Posterior cingulate gyrus (tissue), 11 donors: ENCODE results near the gene ADAMTS13.
"Not testable (repeated sequence)": the region's sequence is repeated elsewhere in the genome, so short reads cannot be mapped to it uniquely, and the experiment has no call there.

ENCODE experiments used
- DNase-seq, 10 donors: peaks; one replicate each; pipeline versions ENCODE4 v3.0.0 to v3.0.0-alpha.2; 2020 to 2021; ENCODE audit warnings: mixed read lengths in 3 of 10
- intact Hi-C: fragments of 100-400 bp; cut with DNase I; formaldehyde crosslinking; loops from one replicate; pipeline ENCODE4 v1.15.1; 2023

Gene ADAMTS13

GRCh38 chr9:133448487-133448972 lies 26.4 kb downstream of the ADAMTS13 start:
- intact Hi-C loops = no loop called here

GRCh38 chr9:133449760-133450159 lies 27.6 kb downstream of the ADAMTS13 start:
- intact Hi-C loops = no loop called here
- DNase-seq = peak in 1 of 10 donors; percentile 78

More at GRCh38 chr9:133448487-133448972, 26.4 kb downstream of the ADAMTS13 start:
- DNase-seq = peak in 1 of 10 donors; percentile 83

DNA sequence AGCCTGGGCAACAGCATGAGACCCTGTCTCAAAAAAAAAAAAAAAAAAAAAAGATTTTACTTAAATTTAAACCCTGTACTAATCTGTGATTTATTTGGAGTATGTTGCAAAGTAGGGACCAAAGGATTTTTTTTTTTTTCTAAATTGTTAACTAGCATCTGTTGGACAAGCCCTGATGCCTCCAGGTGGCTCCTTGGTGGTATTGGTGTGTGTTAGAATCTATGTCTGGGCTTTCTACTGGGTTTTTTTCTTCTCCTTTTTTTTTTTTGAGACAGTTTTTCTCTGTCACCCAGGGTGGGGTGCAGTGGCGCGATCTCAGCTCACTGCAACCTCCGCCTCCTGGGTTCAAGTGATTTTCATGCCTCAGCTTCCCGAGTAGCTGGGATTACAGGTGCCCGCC lies 29.7 kb downstream of the ADAMTS13 start:
- intact Hi-C loops, DNase-seq: not testable (repeated sequence)

DNA sequence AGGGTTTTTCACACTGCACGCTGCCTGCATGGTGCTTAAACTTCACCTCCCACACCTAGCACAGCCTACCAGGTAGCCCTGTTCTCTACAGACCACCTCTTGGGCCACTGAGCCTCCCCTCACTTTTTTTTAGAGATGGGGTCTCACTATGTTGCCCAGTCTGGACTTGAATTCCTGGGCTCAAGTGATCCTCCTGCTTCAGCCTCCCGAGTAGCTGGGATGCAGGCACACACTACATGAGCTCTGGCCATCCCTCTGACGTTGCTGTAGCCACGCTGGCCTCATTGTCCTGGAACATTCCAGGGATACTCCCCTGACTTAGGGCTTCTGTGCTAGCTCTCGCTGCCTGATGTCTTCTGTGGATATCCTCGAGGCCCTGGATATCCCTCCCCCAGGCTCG lies 30.4 kb downstream of the ADAMTS13 start:
- DNase-seq = no peak
- intact Hi-C loops = no loop called here

GRCh38 chr9:133453651-133454050 lies 31.5 kb downstream of the ADAMTS13 start:
- peak in 3 of 10 donors; percentile 40 to 84 (median 48) for DNase-seq
- intact Hi-C loops = no loop called here

GRCh38 chr9:133454325-133454724 lies 32.2 kb downstream of the ADAMTS13 start:
- intact Hi-C loops = no loop called here
- peak in 1 of 10 donors; percentile 80 for DNase-seq

DNA sequence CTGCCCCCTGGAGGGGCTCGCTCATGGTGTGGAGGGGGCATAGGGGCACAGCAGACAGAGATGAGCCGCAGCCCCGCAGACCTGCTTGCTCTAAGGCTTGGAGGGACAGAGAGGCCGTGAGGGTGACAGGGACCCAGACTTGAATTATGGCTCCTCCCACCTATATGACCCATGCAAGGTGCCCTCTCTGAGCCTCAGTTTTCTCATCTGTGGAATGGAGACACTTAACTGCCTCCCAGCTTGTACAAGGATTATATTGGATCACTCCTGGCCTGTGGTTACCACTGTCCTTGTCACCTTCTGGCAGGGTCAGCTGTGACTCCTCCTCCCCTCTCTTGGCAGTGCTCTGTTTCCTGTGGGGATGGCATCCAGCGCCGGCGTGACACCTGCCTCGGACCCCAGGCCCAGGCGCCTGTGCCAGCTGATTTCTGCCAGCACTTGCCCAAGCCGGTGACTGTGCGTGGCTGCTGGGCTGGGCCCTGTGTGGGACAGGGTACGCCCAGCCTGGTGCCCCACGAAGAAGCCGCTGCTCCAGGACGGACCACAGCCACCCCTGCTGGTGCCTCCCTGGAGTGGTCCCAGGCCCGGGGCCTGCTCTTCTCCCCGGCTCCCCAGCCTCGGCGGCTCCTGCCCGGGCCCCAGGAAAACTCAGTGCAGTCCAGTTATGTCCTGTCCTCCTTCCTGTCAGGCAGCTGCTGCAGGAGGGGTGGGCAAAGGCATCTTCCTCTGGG lies 32.9 kb downstream of the ADAMTS13 start:
- DNase-seq = peak in 1 of 10 donors; percentile 76
- intact Hi-C loops = no loop called here

GRCh38 chr9:133455936-133456335 lies 33.8 kb downstream of the ADAMTS13 start:
- peak in 1 of 10 donors; percentile 83 for DNase-seq
- intact Hi-C loops = no loop called here

- intact Hi-C loops = no loop called here
- peak in 1 of 10 donors; percentile 62 for DNase-seq
Measured at GRCh38 chr9:133456409-133456808, 34.2 kb downstream of the ADAMTS13 start.

- intact Hi-C loops = no loop called here
- peak in 1 of 10 donors; percentile 71 for DNase-seq
Measured at GRCh38 chr9:133457233-133457632, 35.1 kb downstream of the ADAMTS13 start.

- peak in 1 of 10 donors; percentile 73 for DNase-seq
- intact Hi-C loops = no loop called here
Measured at GRCh38 chr9:133457748-133458147, 35.6 kb downstream of the ADAMTS13 start.

- intact Hi-C loops = no loop called here
Measured at GRCh38 chr9:133458643-133459312, 36.6 kb downstream of the ADAMTS13 start.

GRCh38 chr9:133459476-133460404 lies 37.6 kb downstream of the ADAMTS13 start, which contains the start of gene CACFD1:
Gene CACFD1, plus strand, starts transcription at chr9:133459978. Its CDS starts 89 bp downstream, at chr9:133460067.
- peak; percentile 93 to 99 (median 96) for DNase-seq
- intact Hi-C loops = no loop called here

More at GRCh38 chr9:133458643-133459312, 36.6 kb downstream of the ADAMTS13 start:
- DNase-seq = peak in 1 of 10 donors; percentile 83

GRCh38 chr9:133460405-133461175 lies 38.4 kb downstream of the ADAMTS13 start:
- peak in 3 of 10 donors; percentile 28 to 81 (median 43) for DNase-seq
- intact Hi-C loops = no loop called here

- intact Hi-C loops = no loop called here
- DNase-seq = no peak
Measured at GRCh38 chr9:133461975-133462374, 39.8 kb downstream of the ADAMTS13 start.

- peak in 1 of 10 donors; percentile 74 for DNase-seq
- intact Hi-C loops = no loop called here
Measured at GRCh38 chr9:133463234-133463863, 41.2 kb downstream of the ADAMTS13 start.

DNA sequence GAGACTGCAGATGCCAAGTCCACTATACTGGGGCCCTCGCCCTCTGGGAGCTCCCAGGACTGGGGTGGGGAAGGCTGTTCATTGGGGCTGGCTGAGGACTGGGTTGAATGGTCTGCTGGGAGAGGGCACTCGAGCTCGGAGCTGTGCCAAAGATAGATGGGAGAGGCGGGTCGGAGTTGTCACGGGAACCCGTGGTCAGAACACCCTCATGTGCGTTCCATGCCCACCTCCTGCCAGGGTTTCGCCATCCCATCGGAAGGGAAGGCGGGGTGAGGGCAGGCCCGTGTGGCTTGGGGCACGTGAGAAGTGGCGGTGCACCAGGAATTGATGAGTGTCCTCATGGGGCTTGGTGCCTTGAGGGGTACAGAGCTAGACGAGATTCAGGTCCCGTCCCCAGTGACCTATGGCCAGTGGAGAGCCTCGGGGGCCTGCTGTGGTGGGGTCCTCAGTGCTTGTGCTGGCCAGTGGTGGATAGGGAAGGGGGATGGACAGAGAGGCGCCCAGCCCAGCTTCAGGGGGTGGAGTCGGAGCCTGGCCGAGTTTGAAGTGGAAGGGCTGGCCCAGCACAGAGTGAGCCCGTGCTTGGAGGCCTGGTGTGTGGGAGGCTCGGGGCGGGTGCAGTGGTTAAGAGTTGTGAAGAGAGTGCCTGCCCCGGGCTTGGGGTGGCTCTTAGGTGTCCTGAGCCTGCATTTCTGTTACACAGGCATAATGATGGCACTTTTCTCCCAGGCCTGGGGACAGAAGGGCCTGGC lies 41.9 kb downstream of the ADAMTS13 start:
- DNase-seq = peak in 1 of 10 donors; percentile 81
- intact Hi-C loops = no loop called here

GRCh38 chr9:133464638-133465037 lies 42.5 kb downstream of the ADAMTS13 start:
- DNase-seq = peak in 1 of 10 donors; percentile 72
- intact Hi-C loops = no loop called here
